HEK293 (cell line): ENCODE data around the gene GRK3.
"Not testable (repeated sequence)": the region's sequence is repeated elsewhere in the genome, so short reads cannot be mapped to it uniquely, and the experiment has no call there.

Experiments used
- CTCF ChIA-PET: fragments of 350-600 bp; formaldehyde crosslinking; extraction: SDS; loops from one replicate; lab custom pipeline; 2021; ENCODE audit warnings: antibody characterized with exemption; lab: Yijun Ruan, JAX
- POLR2A ChIA-PET: fragments of 300-600 bp; formaldehyde crosslinking; extraction: SDS; loops from one replicate; lab custom pipeline; 2020; ENCODE audit warnings: antibody characterized with exemption, inconsistent platforms; lab: Yijun Ruan, JAX
- H3K27ac ChIP-seq: fragments of 200-500 bp; sonication (Bioruptor generic); 2 replicates; pipeline ENCODE4 v1.5.1; 2014; ENCODE audit warnings: low read depth, low read length, control low read depth, inconsistent platforms; ENCODE audit errors: extremely low read depth
- H3K36me3 ChIP-seq, 2 experiments: fragments of 200-500 bp in 1 of 2; sonication (Bioruptor generic) in 1 of 2; 1 replicate in 1 of 2; 2 replicates in 1 of 2; pipeline ENCODE4 v1.5.1; 2014 to 2017; ENCODE audit warnings: inconsistent platforms in 2 of 2, low read length in 2 of 2; ENCODE audit not compliant: control insufficient read depth in 2 of 2, insufficient read depth in 1 of 2
- H3K4me1 ChIP-seq: fragments of 200-500 bp; sonication (Bioruptor generic); 2 replicates; pipeline ENCODE4 v1.5.1; 2014; ENCODE audit warnings: mild to moderate bottlenecking, low read length, inconsistent platforms; ENCODE audit not compliant: control insufficient read depth, insufficient read depth
- H3K4me3 ChIP-seq: 2 replicates; pipeline ENCODE4 v1.5.1; 2011; ENCODE audit warnings: low read depth, mild to moderate bottlenecking, control low read depth, low read length, moderate library complexity
- H3K9me3 ChIP-seq: fragments of 200-500 bp; sonication (Bioruptor generic); 2 replicates; pipeline ENCODE4 v1.5.1; 2014; ENCODE audit warnings: low read depth, low read length, inconsistent platforms; ENCODE audit not compliant: control insufficient read depth, insufficient read depth
- GFI1B ChIP-seq: fragments of 450-650 bp; formaldehyde crosslinking; IDR thresholded peaks from 2 replicates; pipeline ENCODE4 v1.5.1; 2016; ENCODE audit warnings: missing biosample characterization, missing genetic modification characterization
- GLIS1 ChIP-seq: fragments of 450-650 bp; formaldehyde crosslinking; IDR thresholded peaks from 2 replicates; pipeline ENCODE4 v1.5.1; 2016; ENCODE audit warnings: missing biosample characterization, missing genetic modification characterization
- OSR2 ChIP-seq: fragments of 450-650 bp; formaldehyde crosslinking; IDR thresholded peaks from 2 replicates; pipeline ENCODE4 v1.5.1; 2016; ENCODE audit warnings: missing biosample characterization, missing genetic modification characterization
- SCRT2 ChIP-seq: fragments of 450-650 bp; formaldehyde crosslinking; IDR thresholded peaks from 2 replicates; pipeline ENCODE4 v1.5.1; 2016; ENCODE audit warnings: missing biosample characterization, missing genetic modification characterization
- SETDB1 ChIP-seq: IDR thresholded peaks from one replicate; pipeline ENCODE4 v1.6.1; 2017; ENCODE audit warnings: mild to moderate bottlenecking, low read length, moderate library complexity, mixed read lengths; ENCODE audit not compliant: insufficient read length
- SP3 ChIP-seq: fragments of 450-650 bp; formaldehyde crosslinking; IDR thresholded peaks from 2 replicates; pipeline ENCODE4 v1.5.1; 2016; ENCODE audit warnings: missing biosample characterization, missing genetic modification characterization
- YY1 ChIP-seq: fragments of 450-650 bp; formaldehyde crosslinking; IDR thresholded peaks from 2 replicates; pipeline ENCODE4 v1.5.1; 2018; ENCODE audit warnings: missing biosample characterization, missing genetic modification characterization
- ZBTB20 ChIP-seq: fragments of 450-650 bp; formaldehyde crosslinking; IDR thresholded peaks from 2 replicates; pipeline ENCODE4 v1.5.1; 2016; ENCODE audit warnings: missing biosample characterization, missing genetic modification characterization
- ZNF169 ChIP-seq: fragments of 450-650 bp; formaldehyde crosslinking; IDR thresholded peaks from 2 replicates; pipeline ENCODE4 v1.5.1; 2016; ENCODE audit warnings: missing biosample characterization, missing genetic modification characterization
- ZNF391 ChIP-seq: fragments of 450-650 bp; formaldehyde crosslinking; IDR thresholded peaks from 2 replicates; pipeline ENCODE4 v1.5.1; 2016; ENCODE audit warnings: low read depth, missing biosample characterization, missing genetic modification characterization, borderline replicate concordance
- ZNF501 ChIP-seq: fragments of 450-650 bp; formaldehyde crosslinking; IDR thresholded peaks from 2 replicates; pipeline ENCODE4 v1.5.1; 2016; ENCODE audit warnings: missing biosample characterization, missing genetic modification characterization
- ZNF571 ChIP-seq: fragments of 450-650 bp; formaldehyde crosslinking; IDR thresholded peaks from 2 replicates; pipeline ENCODE4 v1.5.0; 2017; ENCODE audit warnings: missing biosample characterization, missing genetic modification characterization
- ZNF585B ChIP-seq: fragments of 450-650 bp; formaldehyde crosslinking; IDR thresholded peaks from 2 replicates; pipeline ENCODE4 v1.5.1; 2016; ENCODE audit warnings: missing biosample characterization, missing genetic modification characterization
- ZNF677 ChIP-seq: fragments of 450-650 bp; IDR thresholded peaks from 2 replicates; pipeline ENCODE4 v1.5.0; 2018; ENCODE audit warnings: missing biosample characterization, mild to moderate bottlenecking, missing genetic modification characterization, moderate library complexity
- ZNF768 ChIP-seq: fragments of 450-650 bp; formaldehyde crosslinking; IDR thresholded peaks from 2 replicates; pipeline ENCODE4 v1.5.1; 2018; ENCODE audit warnings: missing biosample characterization, mild to moderate bottlenecking, missing genetic modification characterization
- ZNF791 ChIP-seq: fragments of 450-650 bp; formaldehyde crosslinking; IDR thresholded peaks from 2 replicates; pipeline ENCODE4 v1.5.1; 2016; ENCODE audit warnings: missing biosample characterization, missing genetic modification characterization
- ZNF843 ChIP-seq: fragments of 450-650 bp; formaldehyde crosslinking; IDR thresholded peaks from 2 replicates; pipeline ENCODE4 v1.5.1; 2016; ENCODE audit warnings: missing biosample characterization, missing genetic modification characterization
- TF ChIP-seq, protein P1 (sequence below): fragments of 450-650 bp; formaldehyde crosslinking; IDR thresholded peaks from 2 replicates; pipeline ENCODE4 v1.5.0; 2017; ENCODE audit warnings: missing biosample characterization, missing genetic modification characterization, borderline replicate concordance
- TF ChIP-seq, protein P2 (sequence below): fragments of 450-650 bp; formaldehyde crosslinking; IDR thresholded peaks from 2 replicates; pipeline ENCODE4 v1.5.1; 2017; ENCODE audit warnings: missing biosample characterization, mild to moderate bottlenecking, missing genetic modification characterization, moderate library complexity
- TF ChIP-seq, protein P3 (sequence below): sonication (generic); formaldehyde crosslinking; IDR thresholded peaks from 2 replicates; pipeline ENCODE4 v1.8.1; 2022; ENCODE audit warnings: mild to moderate bottlenecking, moderate library complexity, missing genetic modification reagents
- TF ChIP-seq, protein P4 (sequence below): fragments of 450-650 bp; formaldehyde crosslinking; IDR thresholded peaks from 2 replicates; pipeline ENCODE4; 2016; ENCODE audit warnings: missing biosample characterization, missing genetic modification characterization

Gene GRK3

DNA sequence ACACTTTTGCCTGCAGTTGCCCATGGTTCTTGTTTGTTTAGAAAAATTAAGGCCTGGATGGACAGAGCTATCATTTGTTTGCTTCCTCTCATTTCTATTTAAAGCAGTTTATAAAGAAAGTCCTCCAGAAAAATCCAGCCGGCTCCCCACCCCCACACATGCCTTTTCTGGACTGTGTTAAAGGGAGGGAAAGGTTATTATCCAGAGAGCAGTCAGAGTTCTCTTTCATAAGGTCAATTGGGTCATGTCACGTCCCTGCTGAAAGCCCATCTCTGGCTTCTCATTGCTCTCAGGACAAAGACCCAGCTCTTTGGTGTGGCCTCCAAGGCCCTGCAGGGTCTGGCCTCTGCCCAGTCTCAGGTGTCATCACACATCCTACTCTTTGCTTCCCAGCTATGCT, 9.8 kb upstream of the GRK3 start (continued):
- TF ChIP-seq, protein P1, sequence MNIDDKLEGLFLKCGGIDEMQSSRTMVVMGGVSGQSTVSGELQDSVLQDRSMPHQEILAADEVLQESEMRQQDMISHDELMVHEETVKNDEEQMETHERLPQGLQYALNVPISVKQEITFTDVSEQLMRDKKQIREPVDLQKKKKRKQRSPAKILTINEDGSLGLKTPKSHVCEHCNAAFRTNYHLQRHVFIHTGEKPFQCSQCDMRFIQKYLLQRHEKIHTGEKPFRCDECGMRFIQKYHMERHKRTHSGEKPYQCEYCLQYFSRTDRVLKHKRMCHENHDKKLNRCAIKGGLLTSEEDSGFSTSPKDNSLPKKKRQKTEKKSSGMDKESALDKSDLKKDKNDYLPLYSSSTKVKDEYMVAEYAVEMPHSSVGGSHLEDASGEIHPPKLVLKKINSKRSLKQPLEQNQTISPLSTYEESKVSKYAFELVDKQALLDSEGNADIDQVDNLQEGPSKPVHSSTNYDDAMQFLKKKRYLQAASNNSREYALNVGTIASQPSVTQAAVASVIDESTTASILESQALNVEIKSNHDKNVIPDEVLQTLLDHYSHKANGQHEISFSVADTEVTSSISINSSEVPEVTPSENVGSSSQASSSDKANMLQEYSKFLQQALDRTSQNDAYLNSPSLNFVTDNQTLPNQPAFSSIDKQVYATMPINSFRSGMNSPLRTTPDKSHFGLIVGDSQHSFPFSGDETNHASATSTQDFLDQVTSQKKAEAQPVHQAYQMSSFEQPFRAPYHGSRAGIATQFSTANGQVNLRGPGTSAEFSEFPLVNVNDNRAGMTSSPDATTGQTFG (tag by site-specific recombination), result no peak

DNA sequence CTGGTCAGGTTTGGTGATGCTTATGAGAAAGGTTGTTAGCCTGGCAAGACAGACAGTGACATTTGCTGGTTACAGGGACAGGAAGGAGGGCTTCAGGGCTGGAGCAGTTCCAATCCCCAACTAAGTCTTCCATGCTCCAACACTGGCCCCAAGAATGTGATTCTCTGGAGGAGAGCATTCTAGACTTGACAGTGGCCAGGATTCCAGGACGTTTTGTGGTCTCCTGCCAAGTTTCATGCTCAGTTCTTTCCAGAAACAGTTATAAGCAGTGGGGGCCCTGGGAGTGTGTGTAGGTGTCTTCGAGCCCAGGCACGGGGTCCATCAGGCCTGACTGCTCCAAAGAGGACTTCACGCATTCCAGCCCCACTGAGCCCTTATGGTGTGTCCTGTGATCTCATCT, 8.9 kb upstream of the GRK3 start:
- H3K4me3 ChIP-seq, result no peak overlapping the region
- TF ChIP-seq ZNF169 (tag by site-specific recombination) (no peak), SCRT2 (no peak), ZBTB20 (tag by site-specific recombination) (peak; percentile 71)
- TF ChIP-seq, all 188 proteins: peak for 1
- no peak overlapping the region for H3K27ac ChIP-seq
- H3K4me1 ChIP-seq, result no peaks in the 10 kb centered on the region
- ChIA-PET POLR2A (no interaction called here), CTCF (no interaction called here)
- H3K9me3 ChIP-seq, result no peaks in the 10 kb centered on the region
- H3K36me3 ChIP-seq, result no peaks in the 10 kb centered on the region

DNA sequence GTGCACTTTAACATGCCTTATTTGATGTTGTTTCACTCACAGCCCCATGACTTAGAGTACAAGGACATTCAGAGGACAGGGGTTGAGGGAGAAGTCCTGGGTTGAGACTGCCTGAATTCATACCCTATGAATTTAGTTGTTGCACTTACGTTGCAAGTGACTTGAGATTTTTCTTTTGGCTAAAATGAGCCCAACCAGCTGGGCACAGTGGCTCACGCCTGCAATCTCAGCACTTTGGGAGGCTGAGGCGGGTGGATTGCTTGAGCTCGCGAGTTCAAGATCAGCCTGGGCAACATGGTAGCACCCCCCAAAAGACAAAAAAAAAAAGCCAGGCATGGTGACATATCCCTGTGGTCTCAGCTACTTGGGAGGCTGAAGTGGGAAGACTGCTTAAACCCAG, 7.3 kb upstream of the GRK3 start:
- ChIA-PET POLR2A (no interaction called here), CTCF (no interaction called here)
- H3K4me1 ChIP-seq, result no peaks in the 10 kb centered on the region
- H3K27ac ChIP-seq, result no peak overlapping the region
- H3K9me3 ChIP-seq, result no peaks in the 10 kb centered on the region
- no peak for TF ChIP-seq YY1 (tag by site-specific recombination)
- TF ChIP-seq, protein P2, sequence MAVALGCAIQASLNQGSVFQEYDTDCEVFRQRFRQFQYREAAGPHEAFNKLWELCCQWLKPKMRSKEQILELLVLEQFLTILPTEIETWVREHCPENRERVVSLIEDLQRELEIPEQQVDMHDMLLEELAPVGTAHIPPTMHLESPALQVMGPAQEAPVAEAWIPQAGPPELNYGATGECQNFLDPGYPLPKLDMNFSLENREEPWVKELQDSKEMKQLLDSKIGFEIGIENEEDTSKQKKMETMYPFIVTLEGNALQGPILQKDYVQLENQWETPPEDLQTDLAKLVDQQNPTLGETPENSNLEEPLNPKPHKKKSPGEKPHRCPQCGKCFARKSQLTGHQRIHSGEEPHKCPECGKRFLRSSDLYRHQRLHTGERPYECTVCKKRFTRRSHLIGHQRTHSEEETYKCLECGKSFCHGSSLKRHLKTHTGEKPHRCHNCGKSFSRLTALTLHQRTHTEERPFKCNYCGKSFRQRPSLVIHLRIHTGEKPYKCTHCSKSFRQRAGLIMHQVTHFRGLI (tag by site-specific recombination), result peak; percentile 92
- no peak overlapping the region for H3K4me3 ChIP-seq
- H3K36me3 ChIP-seq, result no peaks in the 10 kb centered on the region

DNA sequence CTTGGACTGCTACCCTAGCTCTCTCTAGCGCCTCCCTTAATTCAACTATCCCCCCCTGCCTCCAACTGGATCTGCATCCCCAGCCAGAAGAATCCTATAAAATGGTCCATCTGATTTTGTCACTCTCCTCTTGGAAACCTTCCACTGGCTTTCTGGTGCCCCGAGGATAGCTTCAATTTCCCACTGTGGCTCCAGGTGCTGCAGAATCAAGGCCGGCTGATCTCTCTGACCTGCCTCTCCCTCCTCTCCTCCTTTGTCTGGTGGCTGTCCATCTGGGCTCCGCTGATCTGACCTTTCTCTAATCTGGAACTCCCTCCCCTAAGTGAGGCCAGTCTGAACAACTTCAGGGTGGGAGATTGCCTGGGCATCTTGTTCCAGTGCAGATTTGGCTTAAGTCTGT, 6.1 kb upstream of the GRK3 start:
- ChIA-PET CTCF (interaction anchor here (0.8 kb wide), 1 partner anchor 95 kb away, joined by 4 read pairs; no protein-coding TSS in a partner anchor), POLR2A (no interaction called here)
- Histone ChIP-seq H3K36me3 (no peaks in the 10 kb centered on the region), H3K4me1 (no peaks in the 10 kb centered on the region), H3K9me3 (no peaks in the 10 kb centered on the region), H3K27ac (no peak overlapping the region), H3K4me3 (no peak overlapping the region)
- TF ChIP-seq SETDB1, result no peak
- TF ChIP-seq ZNF791 (tag by site-specific recombination), result no peak
- TF ChIP-seq SP3 (tag by site-specific recombination), result no peak
- TF ChIP-seq, protein P3, sequence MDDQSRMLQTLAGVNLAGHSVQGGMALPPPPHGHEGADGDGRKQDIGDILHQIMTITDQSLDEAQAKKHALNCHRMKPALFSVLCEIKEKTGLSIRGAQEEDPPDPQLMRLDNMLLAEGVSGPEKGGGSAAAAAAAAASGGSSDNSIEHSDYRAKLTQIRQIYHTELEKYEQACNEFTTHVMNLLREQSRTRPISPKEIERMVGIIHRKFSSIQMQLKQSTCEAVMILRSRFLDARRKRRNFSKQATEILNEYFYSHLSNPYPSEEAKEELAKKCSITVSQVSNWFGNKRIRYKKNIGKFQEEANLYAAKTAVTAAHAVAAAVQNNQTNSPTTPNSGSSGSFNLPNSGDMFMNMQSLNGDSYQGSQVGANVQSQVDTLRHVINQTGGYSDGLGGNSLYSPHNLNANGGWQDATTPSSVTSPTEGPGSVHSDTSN, result no peak
- no peak for TF ChIP-seq ZNF677 (tag by site-specific recombination)
- TF ChIP-seq, protein P4, sequence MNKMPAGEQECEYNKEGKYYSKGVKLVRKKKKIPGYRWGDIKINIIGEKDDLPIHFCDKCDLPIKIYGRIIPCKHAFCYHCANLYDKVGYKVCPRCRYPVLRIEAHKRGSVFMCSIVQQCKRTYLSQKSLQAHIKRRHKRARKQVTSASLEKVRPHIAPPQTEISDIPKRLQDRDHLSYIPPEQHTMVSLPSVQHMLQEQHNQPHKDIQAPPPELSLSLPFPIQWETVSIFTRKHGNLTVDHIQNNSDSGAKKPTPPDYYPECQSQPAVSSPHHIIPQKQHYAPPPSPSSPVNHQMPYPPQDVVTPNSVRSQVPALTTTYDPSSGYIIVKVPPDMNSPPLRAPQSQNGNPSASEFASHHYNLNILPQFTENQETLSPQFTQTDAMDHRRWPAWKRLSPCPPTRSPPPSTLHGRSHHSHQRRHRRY, result no peak
- TF ChIP-seq ZNF501 (tag by site-specific recombination), result no peak
- TF ChIP-seq GLIS1 (tag by site-specific recombination), result no peak
- no peak for TF ChIP-seq YY1 (tag by site-specific recombination)
- no peak for TF ChIP-seq ZNF391
- TF ChIP-seq ZNF571 (tag by site-specific recombination), result no peak
- no peak for TF ChIP-seq GFI1B (tag by site-specific recombination)
- TF ChIP-seq OSR2, result no peak
- no peak for TF ChIP-seq ZNF585B (tag by site-specific recombination)
- no peak for TF ChIP-seq ZNF843 (tag by site-specific recombination)
- no peak for TF ChIP-seq ZNF768

DNA sequence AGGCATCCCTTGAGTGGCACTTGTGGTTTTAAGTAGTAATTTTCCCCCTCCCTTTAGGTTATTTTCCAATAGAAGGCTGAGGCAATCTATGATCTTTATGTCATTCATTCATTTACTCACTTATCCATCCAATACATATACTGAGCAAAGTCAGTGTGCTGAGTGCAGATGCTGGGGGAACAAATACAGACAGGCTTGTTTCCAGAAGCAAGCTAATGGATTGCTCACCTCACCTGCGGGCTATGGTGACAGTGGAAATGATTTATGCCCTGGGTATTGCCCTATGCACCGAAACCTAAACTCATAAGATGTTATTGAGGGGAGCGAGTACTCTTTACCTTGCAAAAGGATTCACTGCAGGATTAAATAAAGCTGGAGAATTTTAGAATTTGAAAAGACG, 4.6 kb upstream of the GRK3 start:
- CTCF ChIA-PET, H3K4me1 ChIP-seq, POLR2A ChIA-PET: not testable (repeated sequence)

More for the DNA sequence above, 4.6 kb upstream of the GRK3 start:
- H3K9me3 ChIP-seq, H3K4me3 ChIP-seq, H3K36me3 ChIP-seq, H3K27ac ChIP-seq: not testable (repeated sequence)
